Right atrium auricular region (tissue), 2 donors: ENCODE data around the gene PRPF18. TPM values are rescaled to one million over a fixed set of nuclear protein-coding genes. Genes with fewer than 3 reads are reported as not detected.

Source experiments
- DNase-seq: peaks from one replicate; pipeline ENCODE4 v3.0.0-alpha.2; 2019; ENCODE audit warnings: low spot score
- H3K27ac ChIP-seq, 2 donors: fragments of 200-600 bp; sonication (generic); 1 replicate in 1 of 2; 2 replicates in 1 of 2; pipeline ENCODE4 v1.5.1; 2016 to 2019
- H3K27me3 ChIP-seq, 2 donors: fragments of 200-600 bp; sonication (generic); one replicate each; pipeline versions ENCODE4 v1.5.1 to v1.6.0; 2017 to 2019
- H3K36me3 ChIP-seq: fragments of 200-600 bp; sonication (generic); one replicate; pipeline ENCODE4 v1.5.1; 2016
- H3K4me1 ChIP-seq, 2 donors: fragments of 200-600 bp; sonication (generic); one replicate each; pipeline versions ENCODE4 v1.5.1 to v1.6.0; 2017 to 2019
- H3K4me3 ChIP-seq, 2 donors: fragments of 200-600 bp; sonication (generic); 1 replicate in 1 of 2; 2 replicates in 1 of 2; pipeline ENCODE4 v1.5.1; 2017 to 2019; ENCODE audit warnings: mild to moderate bottlenecking in 1 of 2, moderate library complexity in 1 of 2
- H3K9me3 ChIP-seq, 2 donors: fragments of 200-600 bp; sonication (generic); one replicate each; pipeline ENCODE4 v1.5.1; 2019
- total RNA-seq, 2 donors: library from RNA; depleted of rRNA; stranded (reverse); fragments of >200 nt; gene quantifications; one replicate each; pipeline ENCODE4 v1.1.0, GENCODE V29; 2016
- TF ChIP-seq, protein P1 (sequence below), 2 donors: fragments of 200-600 bp; sonication (generic); IDR thresholded peaks; one replicate each; pipeline ENCODE4 v1.5.1; 2019; ENCODE audit warnings: antibody characterized with exemption in 2 of 2

PRPF18 gene
- total RNA-seq, 2 donors from 2014 or later, result 15.1 to 19.1 TPM

DNA sequence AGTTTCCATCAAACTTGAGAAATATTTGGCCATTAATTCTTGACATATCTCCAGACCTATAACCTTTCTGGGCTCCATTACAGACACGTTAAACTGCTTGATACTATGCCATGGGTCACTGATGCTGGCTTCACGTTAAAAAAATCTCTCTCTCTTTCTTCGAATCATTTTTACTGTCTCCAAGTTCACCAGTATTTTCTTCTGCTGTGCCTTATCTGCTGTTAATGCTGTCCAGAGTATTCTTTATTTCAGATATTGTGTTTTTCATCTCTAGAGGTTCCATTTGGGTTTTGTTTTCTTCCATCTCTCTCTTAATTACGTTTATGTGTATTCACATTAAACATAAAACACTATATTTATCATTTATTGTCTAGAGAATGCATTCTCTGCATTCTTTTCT is 12.8 kb upstream of the PRPF18 start:
- TF ChIP-seq, protein P1, sequence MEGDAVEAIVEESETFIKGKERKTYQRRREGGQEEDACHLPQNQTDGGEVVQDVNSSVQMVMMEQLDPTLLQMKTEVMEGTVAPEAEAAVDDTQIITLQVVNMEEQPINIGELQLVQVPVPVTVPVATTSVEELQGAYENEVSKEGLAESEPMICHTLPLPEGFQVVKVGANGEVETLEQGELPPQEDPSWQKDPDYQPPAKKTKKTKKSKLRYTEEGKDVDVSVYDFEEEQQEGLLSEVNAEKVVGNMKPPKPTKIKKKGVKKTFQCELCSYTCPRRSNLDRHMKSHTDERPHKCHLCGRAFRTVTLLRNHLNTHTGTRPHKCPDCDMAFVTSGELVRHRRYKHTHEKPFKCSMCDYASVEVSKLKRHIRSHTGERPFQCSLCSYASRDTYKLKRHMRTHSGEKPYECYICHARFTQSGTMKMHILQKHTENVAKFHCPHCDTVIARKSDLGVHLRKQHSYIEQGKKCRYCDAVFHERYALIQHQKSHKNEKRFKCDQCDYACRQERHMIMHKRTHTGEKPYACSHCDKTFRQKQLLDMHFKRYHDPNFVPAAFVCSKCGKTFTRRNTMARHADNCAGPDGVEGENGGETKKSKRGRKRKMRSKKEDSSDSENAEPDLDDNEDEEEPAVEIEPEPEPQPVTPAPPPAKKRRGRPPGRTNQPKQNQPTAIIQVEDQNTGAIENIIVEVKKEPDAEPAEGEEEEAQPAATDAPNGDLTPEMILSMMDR (IDR thresholded peaks at IDR 0.05), result no peak
- Histone ChIP-seq H3K4me3 (no peak overlapping the region), H3K27me3 (no peaks in the 10 kb centered on the region), H3K36me3 (no peaks in the 10 kb centered on the region), H3K9me3 (peaks cover 0 to 11% of the 10 kb centered on the region in 2 donors), H3K4me1 (no peaks in the 10 kb centered on the region), H3K27ac (no peak overlapping the region)
- DNase-seq, result no peak

DNA sequence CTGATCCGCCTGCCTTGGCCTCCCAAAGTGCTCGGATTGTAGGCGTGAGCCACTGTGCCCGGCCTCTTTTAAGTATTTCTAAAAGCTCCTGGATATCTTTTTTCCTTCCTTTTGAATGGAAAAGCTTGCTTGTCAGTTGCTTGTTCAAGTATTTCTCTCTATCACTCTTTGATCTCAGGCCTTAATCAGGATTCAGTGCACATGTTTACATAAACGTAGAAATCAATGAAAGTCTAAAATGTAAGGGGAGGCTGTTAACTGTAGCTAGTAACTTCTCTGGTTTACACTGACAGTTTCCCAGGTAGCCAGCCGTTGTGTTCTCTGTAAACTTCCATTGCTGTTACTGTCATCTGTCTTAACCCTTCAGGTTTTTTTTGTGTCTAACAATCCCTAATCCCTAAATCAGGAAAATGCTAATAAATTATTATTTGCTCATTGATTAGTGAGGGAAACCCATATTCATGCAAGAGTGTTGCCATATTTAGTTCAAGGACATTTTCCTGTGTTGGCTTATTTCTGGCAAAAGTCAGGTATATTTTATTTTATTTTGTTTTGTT is 1.5 kb upstream of the PRPF18 start:
- H3K36me3 ChIP-seq, result no peaks in the 10 kb centered on the region
- H3K9me3 ChIP-seq, result no peaks in the 10 kb centered on the region
- no peak for DNase-seq
- H3K27ac ChIP-seq, result no peak overlapping the region
- H3K27me3 ChIP-seq, result no peaks in the 10 kb centered on the region
- no peak overlapping the region for H3K4me3 ChIP-seq
- TF ChIP-seq, protein P1 (IDR thresholded peaks at IDR 0.05), result no peak
- peaks cover 0 to 13% of the 10 kb centered on the region in 2 donors for H3K4me1 ChIP-seq

DNA sequence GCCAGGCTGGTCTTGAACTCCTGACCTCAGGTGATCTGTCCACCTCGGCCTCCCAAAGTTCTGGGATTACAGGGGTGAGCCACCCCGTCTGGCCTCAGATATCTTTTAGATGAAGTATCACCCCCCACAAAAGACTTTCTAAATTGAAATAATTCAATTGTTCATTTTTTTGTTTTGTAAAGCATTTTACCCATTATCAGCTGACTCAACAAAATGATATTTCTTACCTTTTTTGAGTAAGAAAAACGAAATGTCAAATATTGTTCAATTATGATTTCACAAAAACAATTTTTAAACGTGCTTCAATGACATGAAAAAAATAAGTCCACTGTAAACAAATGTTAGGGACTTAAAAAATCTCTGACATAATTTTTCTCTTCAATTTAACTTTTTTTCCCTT is 822 bp upstream of the PRPF18 start:
- no peak for DNase-seq
- no peaks in the 10 kb centered on the region for H3K27me3 ChIP-seq
- no peaks in the 10 kb centered on the region for H3K9me3 ChIP-seq
- H3K4me3 ChIP-seq, result no peak overlapping the region
- peaks cover 0 to 13% of the 10 kb centered on the region in 2 donors for H3K4me1 ChIP-seq
- H3K27ac ChIP-seq, result no peak overlapping the region
- H3K36me3 ChIP-seq, result no peaks in the 10 kb centered on the region
- TF ChIP-seq, protein P1 (IDR thresholded peaks at IDR 0.05), result no peak

DNA sequence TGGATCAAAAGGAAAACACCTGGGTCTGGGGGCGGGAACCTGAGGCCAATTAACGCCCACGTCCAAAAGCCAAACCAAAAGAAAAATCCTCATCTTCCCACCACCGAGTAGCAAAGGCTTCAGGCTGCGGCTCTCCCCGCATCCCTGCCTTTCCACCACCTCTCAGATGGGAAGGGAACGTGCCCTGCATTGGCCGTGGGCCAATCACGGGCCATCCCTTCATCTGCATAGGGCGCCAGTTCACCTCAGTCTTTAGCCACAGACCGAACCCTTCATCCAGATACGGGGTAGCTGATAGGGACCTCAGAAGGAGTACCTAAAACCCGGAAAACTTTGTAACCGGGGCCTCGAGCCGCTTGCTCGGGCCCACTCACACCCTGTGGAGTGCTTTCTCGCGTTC is 626 bp downstream of the PRPF18 start:
- no peaks in the 10 kb centered on the region for H3K27me3 ChIP-seq
- TF ChIP-seq, protein P1 (IDR thresholded peaks at IDR 0.05), result no peak
- peaks cover 0 to 13% of the 10 kb centered on the region in 2 donors for H3K4me1 ChIP-seq
- peak overlapping the region in 1 of 2 donors; percentile 72 for H3K27ac ChIP-seq
- H3K9me3 ChIP-seq, result no peaks in the 10 kb centered on the region
- no peak for DNase-seq
- H3K36me3 ChIP-seq, result peaks cover 7% of the 10 kb centered on the region
- peak overlapping the region; percentile 77 to 84 for H3K4me3 ChIP-seq

DNA sequence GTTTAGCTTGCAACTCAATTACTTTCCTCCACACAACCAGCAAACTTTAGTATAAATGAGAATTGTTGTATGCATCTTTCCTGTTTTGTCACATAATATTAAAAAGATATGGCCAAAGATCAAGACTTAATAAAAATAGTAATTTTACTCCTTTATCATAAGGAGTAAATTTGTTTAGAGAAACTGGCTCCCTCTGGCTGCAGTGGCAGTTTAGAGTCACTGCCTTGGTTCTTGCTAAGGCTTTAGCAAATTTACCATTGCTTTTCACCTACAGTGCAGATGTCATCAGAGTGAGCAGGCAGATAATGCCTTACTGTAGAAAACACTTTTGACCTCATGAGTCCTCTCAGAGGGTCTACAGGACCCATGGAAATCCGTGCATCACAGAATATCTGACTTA is 2.6 kb downstream of the PRPF18 start:
- no peak overlapping the region for H3K27ac ChIP-seq
- H3K36me3 ChIP-seq, result peaks cover 14% of the 10 kb centered on the region
- DNase-seq, result no peak
- TF ChIP-seq, protein P1 (IDR thresholded peaks at IDR 0.05), result no peak
- no peaks in the 10 kb centered on the region for H3K27me3 ChIP-seq
- H3K4me3 ChIP-seq, result no peak overlapping the region
- H3K4me1 ChIP-seq, result peaks cover 0 to 13% of the 10 kb centered on the region in 2 donors
- H3K9me3 ChIP-seq, result no peaks in the 10 kb centered on the region

DNA sequence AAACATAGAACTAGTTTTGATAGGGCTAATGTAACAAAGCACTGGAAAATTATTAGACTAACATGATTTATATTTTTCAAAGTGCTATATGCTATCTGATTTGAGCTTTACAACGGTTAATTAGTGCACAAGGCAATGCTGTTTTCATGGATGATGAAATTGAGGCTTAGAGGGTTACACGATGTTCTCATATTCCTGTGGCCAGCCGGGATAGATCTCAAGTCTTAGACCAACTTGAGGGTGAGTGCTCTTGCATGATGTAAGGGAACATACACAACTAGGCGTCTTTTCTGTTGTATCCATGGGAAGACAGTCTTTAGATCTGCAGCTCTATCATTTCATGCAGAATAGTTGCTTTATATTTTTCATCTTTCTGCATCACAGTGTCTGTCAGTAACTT is 4.1 kb downstream of the PRPF18 start:
- Histone ChIP-seq H3K27ac (no peak overlapping the region), H3K4me3 (no peak overlapping the region), H3K4me1 (peaks cover 0 to 13% of the 10 kb centered on the region in 2 donors), H3K36me3 (peaks cover 14% of the 10 kb centered on the region), H3K27me3 (no peaks in the 10 kb centered on the region), H3K9me3 (no peaks in the 10 kb centered on the region)
- TF ChIP-seq, protein P1 (IDR thresholded peaks at IDR 0.05), result no peak
- no peak for DNase-seq
